Measurements from ENCODE around the gene ADARB2.

Gene ADARB2

DNA sequence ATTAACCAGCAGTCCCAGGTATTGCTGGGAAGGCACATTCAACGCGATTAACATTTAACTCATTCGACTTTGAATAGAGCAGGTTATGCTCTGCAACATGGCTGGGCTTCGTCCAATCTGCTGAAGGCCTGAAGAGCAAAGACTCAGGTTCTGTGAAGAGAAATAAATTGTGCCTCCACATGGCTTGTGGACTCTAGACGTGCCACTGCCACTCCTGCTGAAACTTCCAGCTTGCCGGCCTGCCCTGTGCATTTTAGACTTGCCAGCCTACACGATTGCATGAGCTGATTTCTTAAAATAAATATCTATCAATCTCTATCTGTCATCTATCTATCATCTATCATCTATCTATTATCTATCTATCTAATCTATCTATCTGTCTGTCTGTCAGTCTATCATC is 543.2 kb downstream of the ADARB2 start:
- TF ChIP-seq POLR2AphosphoS5 (IDR thresholded peaks at IDR 0.05; ENCODE audit: low read depth, low read length) = no peak
- TF ChIP-seq, protein P1, sequence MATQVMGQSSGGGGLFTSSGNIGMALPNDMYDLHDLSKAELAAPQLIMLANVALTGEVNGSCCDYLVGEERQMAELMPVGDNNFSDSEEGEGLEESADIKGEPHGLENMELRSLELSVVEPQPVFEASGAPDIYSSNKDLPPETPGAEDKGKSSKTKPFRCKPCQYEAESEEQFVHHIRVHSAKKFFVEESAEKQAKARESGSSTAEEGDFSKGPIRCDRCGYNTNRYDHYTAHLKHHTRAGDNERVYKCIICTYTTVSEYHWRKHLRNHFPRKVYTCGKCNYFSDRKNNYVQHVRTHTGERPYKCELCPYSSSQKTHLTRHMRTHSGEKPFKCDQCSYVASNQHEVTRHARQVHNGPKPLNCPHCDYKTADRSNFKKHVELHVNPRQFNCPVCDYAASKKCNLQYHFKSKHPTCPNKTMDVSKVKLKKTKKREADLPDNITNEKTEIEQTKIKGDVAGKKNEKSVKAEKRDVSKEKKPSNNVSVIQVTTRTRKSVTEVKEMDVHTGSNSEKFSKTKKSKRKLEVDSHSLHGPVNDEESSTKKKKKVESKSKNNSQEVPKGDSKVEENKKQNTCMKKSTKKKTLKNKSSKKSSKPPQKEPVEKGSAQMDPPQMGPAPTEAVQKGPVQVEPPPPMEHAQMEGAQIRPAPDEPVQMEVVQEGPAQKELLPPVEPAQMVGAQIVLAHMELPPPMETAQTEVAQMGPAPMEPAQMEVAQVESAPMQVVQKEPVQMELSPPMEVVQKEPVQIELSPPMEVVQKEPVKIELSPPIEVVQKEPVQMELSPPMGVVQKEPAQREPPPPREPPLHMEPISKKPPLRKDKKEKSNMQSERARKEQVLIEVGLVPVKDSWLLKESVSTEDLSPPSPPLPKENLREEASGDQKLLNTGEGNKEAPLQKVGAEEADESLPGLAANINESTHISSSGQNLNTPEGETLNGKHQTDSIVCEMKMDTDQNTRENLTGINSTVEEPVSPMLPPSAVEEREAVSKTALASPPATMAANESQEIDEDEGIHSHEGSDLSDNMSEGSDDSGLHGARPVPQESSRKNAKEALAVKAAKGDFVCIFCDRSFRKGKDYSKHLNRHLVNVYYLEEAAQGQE (IDR thresholded peaks at IDR 0.05; ENCODE audit: insufficient read depth in 1 of 2, low read depth in 2 of 2, low read length in 2 of 2) = no peak

DNA sequence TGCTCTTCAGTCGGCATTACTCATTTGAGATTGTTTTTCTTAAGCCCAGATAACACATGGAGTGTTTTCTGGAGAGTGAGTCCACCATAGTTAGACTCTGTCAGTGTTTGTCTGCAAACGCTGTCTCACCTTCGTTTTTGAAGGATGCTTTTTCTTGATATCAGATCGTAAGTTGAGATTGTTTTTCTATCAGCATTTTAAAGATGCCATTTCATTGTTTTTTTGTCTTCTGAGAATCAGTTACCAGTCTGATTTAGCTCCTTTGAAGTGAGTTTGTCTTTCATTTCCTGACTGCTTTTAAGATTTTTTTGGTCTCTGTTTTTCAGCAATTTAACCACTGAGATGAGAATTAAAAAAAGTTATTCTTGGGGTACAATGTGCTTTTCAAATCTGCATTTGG is 543.8 kb downstream of the ADARB2 start:
- TF ChIP-seq SIN3A (IDR thresholded peaks at IDR 0.05; ENCODE audit: borderline replicate concordance, insufficient read depth, low read length) (no peak), POLR2AphosphoS5 (IDR thresholded peaks at IDR 0.05; ENCODE audit: low read depth, low read length) (no peak), TAF1 (IDR thresholded peaks at IDR 0.05; ENCODE audit: borderline replicate concordance, insufficient read depth, low read length) (no peak), FOXP2 (optimal IDR thresholded peaks at IDR 0.05; ENCODE audit: borderline replicate concordance, extremely low read depth, extremely low read length, insufficient read depth) (no peak)
- TF ChIP-seq, protein P1 (IDR thresholded peaks at IDR 0.05; ENCODE audit: insufficient read depth in 1 of 2, low read depth in 2 of 2, low read length in 2 of 2) = no peak

DNA sequence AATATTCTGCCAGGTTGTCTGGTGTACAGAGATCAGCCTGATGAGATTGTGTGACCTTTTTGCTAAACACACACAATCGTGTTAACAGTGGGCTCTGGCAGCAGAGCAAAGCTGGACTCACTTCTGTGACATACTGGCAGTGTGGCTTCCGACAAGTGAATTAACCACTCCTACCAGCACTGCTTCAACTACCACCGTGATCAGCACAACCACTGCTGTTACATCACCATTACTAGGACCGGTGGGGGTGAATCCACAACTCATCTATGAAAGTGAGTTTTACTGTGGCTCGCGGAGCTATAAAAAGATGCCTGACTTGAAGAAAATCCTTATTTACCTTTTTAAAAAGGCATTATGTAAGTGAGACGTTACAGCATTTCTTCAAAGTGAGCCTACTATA is 545.6 kb downstream of the ADARB2 start:
- TF ChIP-seq SIN3A (IDR thresholded peaks at IDR 0.05; ENCODE audit: borderline replicate concordance, insufficient read depth, low read length) (no peak), FOXP2 (optimal IDR thresholded peaks at IDR 0.05; ENCODE audit: borderline replicate concordance, extremely low read depth, extremely low read length, insufficient read depth) (no peak), TAF1 (IDR thresholded peaks at IDR 0.05; ENCODE audit: borderline replicate concordance, insufficient read depth, low read length) (no peak), POLR2AphosphoS5 (IDR thresholded peaks at IDR 0.05; ENCODE audit: low read depth, low read length) (no peak)
- TF ChIP-seq, protein P1 (IDR thresholded peaks at IDR 0.05; ENCODE audit: insufficient read depth in 1 of 2, low read depth in 2 of 2, low read length in 2 of 2) = no peak

DNA sequence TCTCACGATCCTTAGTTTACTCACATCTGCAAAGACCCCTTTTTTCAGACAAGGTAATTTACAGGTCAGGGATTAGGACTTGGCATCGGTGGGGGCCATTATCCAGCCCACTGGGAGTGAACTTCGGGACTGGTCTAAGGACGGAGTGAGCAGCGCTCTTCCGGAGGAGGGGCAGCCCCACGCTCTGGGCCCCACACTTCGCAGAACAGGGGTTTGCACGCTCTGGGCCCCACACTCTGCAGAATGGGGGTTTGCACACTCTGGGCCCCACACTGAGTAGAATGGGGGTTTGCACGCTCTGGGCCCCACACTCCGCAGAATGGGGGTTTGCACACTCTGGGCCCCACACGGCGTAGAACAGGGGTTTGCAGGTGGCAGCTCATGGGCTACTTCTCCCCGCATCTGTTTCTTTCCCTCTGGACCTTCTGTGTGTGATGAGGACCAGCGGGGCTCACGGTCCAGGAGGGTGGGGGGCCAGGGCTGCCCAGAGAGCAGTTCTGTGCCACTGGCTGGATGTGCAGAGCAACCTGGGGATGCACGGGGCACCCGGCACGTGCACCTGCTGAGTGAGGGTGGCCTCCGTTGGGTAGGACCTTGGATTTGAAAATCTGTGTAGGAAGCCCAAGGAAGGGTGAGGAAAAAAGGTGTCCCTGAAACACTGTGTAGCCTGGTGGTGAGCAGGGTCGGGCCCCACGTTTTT is 546.4 kb downstream of the ADARB2 start:
- TF ChIP-seq, protein P1 (IDR thresholded peaks at IDR 0.05; ENCODE audit: insufficient read depth in 1 of 2, low read depth in 2 of 2, low read length in 2 of 2) = no peak
- TF ChIP-seq TAF1 (IDR thresholded peaks at IDR 0.05; ENCODE audit: borderline replicate concordance, insufficient read depth, low read length) = no peak

DNA sequence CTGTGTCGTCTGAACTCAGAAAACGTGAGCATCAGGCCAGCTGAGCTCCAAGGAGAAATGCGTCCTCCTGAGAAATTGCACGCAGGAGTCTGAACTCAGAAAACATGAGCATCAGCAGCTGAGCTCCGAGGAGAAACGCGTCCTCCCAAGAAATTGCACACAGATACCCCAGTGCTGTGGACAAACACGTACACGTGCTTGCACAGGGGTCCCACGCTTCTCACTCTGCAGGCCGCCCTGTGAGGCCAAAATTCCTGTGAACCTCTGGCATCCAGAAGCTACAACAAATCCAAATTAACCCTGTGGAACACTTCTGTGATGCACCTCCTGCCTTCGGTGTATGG is 547.3 kb downstream of the ADARB2 start:
- no peak for TF ChIP-seq TAF1 (IDR thresholded peaks at IDR 0.05; ENCODE audit: borderline replicate concordance, insufficient read depth, low read length)
- no peak for TF ChIP-seq FOXP2 (optimal IDR thresholded peaks at IDR 0.05; ENCODE audit: borderline replicate concordance, extremely low read depth, extremely low read length, insufficient read depth)
- TF ChIP-seq, protein P1 (IDR thresholded peaks at IDR 0.05; ENCODE audit: insufficient read depth in 1 of 2, low read depth in 2 of 2, low read length in 2 of 2) = no peak
